OCI-M1 (cell line): ENCODE results near the gene NUDT2.
"Not testable (repeated sequence)": the region's sequence is repeated elsewhere in the genome, so short reads cannot be mapped to it uniquely, and the experiment has no call there.

Experiments
- DNase-seq: peaks from one replicate; lab custom pipeline; 2025; lab: John Stamatoyannopoulos, UW

The NUDT2 gene

GRCh38 chr9:34328987-34329832 lies at the start of gene NUDT2, which contains the start of gene KIF24:
Gene NUDT2, plus strand, starts transcription at chr9:34329569. Its CDS starts 9,471 bp downstream, at chr9:34339040.
Gene KIF24, minus strand, starts transcription at chr9:34329268. Its CDS starts 17,922 bp downstream, at chr9:34311346.
- peak; percentile 100 for DNase-seq

GRCh38 chr9:34282096-34282495 lies 47.3 kb upstream of the NUDT2 start:
- no peak for DNase-seq

GRCh38 chr9:34289159-34289558 lies 40.2 kb upstream of the NUDT2 start:
- DNase-seq, result no peak

GRCh38 chr9:34291023-34291422 lies 38.3 kb upstream of the NUDT2 start:
- no peak for DNase-seq

- no peak for DNase-seq
Measured at GRCh38 chr9:34291423-34291822, 37.9 kb upstream of the NUDT2 start.

- no peak for DNase-seq
Measured at GRCh38 chr9:34292552-34292951, 36.8 kb upstream of the NUDT2 start.

GRCh38 chr9:34301064-34301463 lies 28.3 kb upstream of the NUDT2 start:
- not testable (repeated sequence) for DNase-seq

- not testable (repeated sequence) for DNase-seq
Measured at GRCh38 chr9:34308316-34308715, 21.1 kb upstream of the NUDT2 start.

- no peak for DNase-seq
Measured at GRCh38 chr9:34310215-34310614, 19.2 kb upstream of the NUDT2 start.

- no peak for DNase-seq
Measured at GRCh38 chr9:34311499-34312185, 17.7 kb upstream of the NUDT2 start.

GRCh38 chr9:34317436-34317835 lies 11.9 kb upstream of the NUDT2 start:
- DNase-seq, result no peak

- DNase-seq, result no peak
Measured at GRCh38 chr9:34318163-34318790, 11.1 kb upstream of the NUDT2 start.

GRCh38 chr9:34321451-34321850 lies 7.9 kb upstream of the NUDT2 start:
- no peak for DNase-seq

GRCh38 chr9:34322899-34323591 lies 6.3 kb upstream of the NUDT2 start:
- DNase-seq, result no peak

GRCh38 chr9:34326690-34327089 lies 2.7 kb upstream of the NUDT2 start:
- peak; percentile 14 for DNase-seq

GRCh38 chr9:34328500-34328986 lies 826 bp upstream of the NUDT2 start:
- peak; percentile 89 for DNase-seq

GRCh38 chr9:34331196-34331595 lies 1.8 kb downstream of the NUDT2 start:
- peak; percentile 45 for DNase-seq

GRCh38 chr9:34332076-34332964 lies 3.0 kb downstream of the NUDT2 start:
- peak; percentile 69 for DNase-seq

GRCh38 chr9:34333836-34334235 lies 4.5 kb downstream of the NUDT2 start:
- no peak for DNase-seq

- DNase-seq, result no peak
Measured at GRCh38 chr9:34334337-34334824, 5.0 kb downstream of the NUDT2 start.

GRCh38 chr9:34334916-34335315 lies 5.5 kb downstream of the NUDT2 start:
- no peak for DNase-seq
